GM12892 (cell line): ENCODE measurements around the gene PJVK.

Experiments
- DNase-seq: peaks from one replicate; pipeline ENCODE4 v3.0.0; 2011; ENCODE audit not compliant: insufficient read length
- FAIRE-seq: peaks from 2 replicates; lab custom pipeline; 2011; peaks lifted over from hg19 to GRCh38; lab: Jason Lieb, UNC
- POLR2A ChIP-seq: IDR thresholded peaks from 2 replicates; pipeline ENCODE4 v1.6.1; 2011; ENCODE audit warnings: low read depth, low read length, control low read depth
- POLR2AphosphoS5 ChIP-seq: IDR thresholded peaks from 2 replicates; pipeline ENCODE4 v1.6.1; 2011; ENCODE audit warnings: low read depth, low read length, control low read depth
- TAF1 ChIP-seq: IDR thresholded peaks from 2 replicates; pipeline ENCODE4 v1.6.1; 2011; ENCODE audit warnings: low read depth, mild to moderate bottlenecking, control low read depth, low read length, borderline replicate concordance

Gene PJVK

GRCh38 chr2:178498137-178498536 is 47.0 kb downstream of the PJVK start:
- FAIRE-seq (peak; percentile 62), DNase-seq (no peak)
- TF ChIP-seq POLR2A (no peak), TAF1 (no peak), POLR2AphosphoS5 (no peak)

GRCh38 chr2:178499640-178500039 is 48.5 kb downstream of the PJVK start:
- DNase-seq = no peak
- FAIRE-seq = no peak
- no peak for TF ChIP-seq TAF1
- TF ChIP-seq POLR2AphosphoS5 = no peak
- no peak for TF ChIP-seq POLR2A

- no peak for FAIRE-seq
- no peak for TF ChIP-seq POLR2AphosphoS5
- TF ChIP-seq POLR2A = no peak
- no peak for TF ChIP-seq TAF1
- DNase-seq = no peak
These were observed 51.6 kb downstream of the PJVK start for GRCh38 chr2:178502751-178503150.

- FAIRE-seq (no peak), DNase-seq (no peak)
- no peak for TF ChIP-seq POLR2AphosphoS5
- TF ChIP-seq POLR2A = no peak
- TF ChIP-seq TAF1 = no peak
These were observed 54.9 kb downstream of the PJVK start for GRCh38 chr2:178506101-178506500.

GRCh38 chr2:178506524-178506923 is 55.3 kb downstream of the PJVK start:
- no peak for DNase-seq
- no peak for FAIRE-seq
- TF ChIP-seq POLR2AphosphoS5 = no peak
- TF ChIP-seq TAF1 = no peak
- no peak for TF ChIP-seq POLR2A

- FAIRE-seq (no peak), DNase-seq (no peak)
- TF ChIP-seq POLR2AphosphoS5 (no peak), POLR2A (no peak), TAF1 (no peak)
These were observed 55.8 kb downstream of the PJVK start for GRCh38 chr2:178506949-178507348.

- no peak for FAIRE-seq
- TF ChIP-seq POLR2AphosphoS5 = no peak
- no peak for TF ChIP-seq POLR2A
- no peak for TF ChIP-seq TAF1
These were observed 57.5 kb downstream of the PJVK start for GRCh38 chr2:178508646-178509045.

GRCh38 chr2:178510384-178510783 is 59.2 kb downstream of the PJVK start:
- DNase-seq = no peak
- no peak for FAIRE-seq
- TF ChIP-seq POLR2AphosphoS5 = no peak

More at GRCh38 chr2:178508646-178509045, 57.5 kb downstream of the PJVK start:
- no peak for DNase-seq
